Hematopoietic multipotent progenitor cell treated with erythropoietin and hydrocortisone succinate and interleukin-3 and kit ligand, for 15 days (in vitro differentiated cells): ENCODE data around the gene RCOR2.

Source experiments
- DNase-seq: peaks from one replicate; pipeline ENCODE4 v3.0.0-alpha.2; 2015; ENCODE audit warnings: low spot score

RCOR2 gene

DNA sequence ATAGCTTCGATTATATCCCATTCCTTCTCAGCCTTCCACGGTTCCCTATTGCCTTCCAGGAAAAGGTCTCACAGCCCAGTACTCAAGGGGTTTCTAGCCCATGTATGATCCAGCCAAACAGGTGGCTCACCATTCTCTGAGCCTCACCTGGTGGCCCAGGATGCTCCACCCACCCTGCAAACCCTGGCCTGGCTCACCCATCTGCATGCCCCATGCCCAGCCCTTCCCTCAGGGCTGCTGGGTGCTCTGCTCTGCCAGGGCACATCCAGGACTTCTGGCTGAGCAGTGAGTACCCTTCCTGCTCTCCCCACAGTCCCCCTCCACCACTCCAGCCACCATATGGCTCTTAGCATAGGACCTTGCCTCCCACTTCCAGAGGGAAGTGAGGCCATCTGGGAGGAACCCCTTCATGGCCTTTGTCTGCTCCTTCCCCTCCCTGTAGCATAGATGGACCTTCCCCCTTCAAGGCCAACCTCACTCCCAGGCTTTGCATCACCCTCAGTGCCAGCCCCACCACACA lies 5.8 kb upstream of the RCOR2 start:
- DNase-seq: no peak

DNA sequence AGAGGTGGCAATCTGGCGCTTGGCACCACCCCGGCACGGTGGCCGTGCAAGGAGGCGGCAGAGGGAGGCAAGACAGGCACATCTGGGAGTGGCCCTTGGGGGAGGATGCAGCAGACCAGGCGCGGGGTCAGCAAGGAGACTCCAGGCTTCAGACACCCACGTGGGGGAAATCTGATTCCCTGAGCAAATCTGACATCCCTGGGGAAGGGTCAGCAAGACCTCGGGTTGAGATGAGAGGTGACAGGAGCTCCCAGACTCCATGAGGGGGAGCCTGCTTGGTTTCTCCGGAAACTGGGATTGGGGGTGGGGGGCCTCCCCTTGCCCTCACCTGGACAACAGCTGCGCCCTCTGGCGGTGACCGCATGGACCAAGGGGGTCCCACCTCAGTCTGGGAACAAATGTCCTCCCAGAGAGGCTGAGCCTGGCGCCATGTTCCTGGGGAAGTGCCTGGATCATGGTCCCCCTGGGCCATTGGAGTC lies 4.0 kb upstream of the RCOR2 start:
- DNase-seq: no peak

GRCh38 chr11:63920126-63920938 lies 3.4 kb upstream of the RCOR2 start:
- DNase-seq: no peak

GRCh38 chr11:63919267-63920125 lies 2.5 kb upstream of the RCOR2 start:
- DNase-seq: no peak

DNA sequence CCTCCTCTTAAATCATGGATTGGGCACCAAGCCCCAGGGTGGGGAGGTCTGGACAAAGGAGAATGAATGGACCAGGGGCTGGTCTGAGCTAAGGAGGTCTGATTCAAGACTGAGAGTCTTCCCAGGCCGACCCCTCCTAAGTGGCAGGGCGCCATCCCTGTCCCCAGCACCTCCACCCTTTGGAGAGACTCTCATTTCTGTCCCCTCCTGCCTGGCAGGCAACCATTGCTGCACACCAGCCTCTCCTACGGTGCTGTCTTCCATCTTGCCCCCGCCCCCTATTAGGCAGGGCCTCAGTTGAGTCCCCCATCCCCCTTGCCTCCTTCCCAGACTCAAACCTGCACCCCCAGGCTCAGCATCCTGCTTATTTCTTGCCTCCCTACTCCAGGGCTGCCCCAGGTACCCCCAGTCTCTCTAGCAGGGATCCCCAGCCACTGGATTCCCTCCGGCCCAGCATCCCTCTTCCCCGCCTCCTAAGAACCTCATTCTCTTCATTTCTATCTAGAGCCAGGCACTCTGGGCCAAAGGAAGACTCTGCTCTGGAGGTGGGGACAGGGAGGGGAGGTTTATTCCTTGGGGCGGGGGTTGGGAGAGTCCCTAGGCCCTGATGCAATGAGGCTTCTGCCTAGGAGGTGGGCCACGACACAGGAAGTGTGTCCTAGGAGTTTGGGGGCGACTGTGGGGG lies 1.7 kb upstream of the RCOR2 start:
- no peak for DNase-seq

GRCh38 chr11:63917692-63918506 lies 935 bp upstream of the RCOR2 start:
- DNase-seq: no peak

- no peak for DNase-seq
Observed at GRCh38 chr11:63915961-63916836, 765 bp downstream of the RCOR2 start.

DNA sequence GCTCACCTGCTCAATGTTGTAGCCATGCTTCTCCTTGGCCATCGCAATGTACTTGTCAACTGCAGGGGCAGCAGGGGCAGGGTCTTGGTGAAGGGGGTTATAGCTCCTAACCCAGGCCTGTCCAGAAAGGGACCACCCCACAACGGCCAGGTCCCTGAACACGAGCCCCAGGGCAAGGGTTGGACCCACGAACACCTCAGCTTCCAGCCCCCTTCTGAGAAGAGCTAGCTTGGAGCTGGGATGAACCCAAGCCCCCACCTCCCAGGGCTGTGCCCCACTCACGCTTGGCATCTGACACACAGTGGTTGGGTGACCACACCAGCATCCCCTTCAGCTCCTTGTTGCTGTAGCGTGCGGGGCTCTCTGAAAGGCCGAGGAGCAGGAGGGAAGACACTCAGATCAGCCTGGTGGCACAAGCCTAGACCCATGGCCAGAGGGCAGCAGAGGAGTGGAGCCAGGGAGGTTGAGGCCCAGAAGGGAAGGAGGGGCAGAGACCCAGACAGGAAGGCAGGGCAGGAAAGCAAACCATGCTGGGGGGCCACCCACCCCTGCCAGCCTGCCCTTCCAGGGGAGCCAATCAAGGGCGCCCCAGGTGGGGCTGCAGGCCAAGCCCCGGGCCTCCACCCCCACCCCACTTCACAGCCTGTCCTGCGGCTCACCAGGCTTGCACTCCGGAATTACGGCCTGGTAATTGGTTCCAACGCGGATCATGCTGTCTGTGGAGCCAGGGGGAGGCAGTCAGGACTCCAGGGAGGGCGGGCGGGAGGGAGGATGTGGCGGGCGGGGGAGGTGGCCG lies 1.9 kb downstream of the RCOR2 start:
- no peak for DNase-seq

- DNase-seq: no peak
Observed at GRCh38 chr11:63913866-63914830, 2.8 kb downstream of the RCOR2 start.

DNA sequence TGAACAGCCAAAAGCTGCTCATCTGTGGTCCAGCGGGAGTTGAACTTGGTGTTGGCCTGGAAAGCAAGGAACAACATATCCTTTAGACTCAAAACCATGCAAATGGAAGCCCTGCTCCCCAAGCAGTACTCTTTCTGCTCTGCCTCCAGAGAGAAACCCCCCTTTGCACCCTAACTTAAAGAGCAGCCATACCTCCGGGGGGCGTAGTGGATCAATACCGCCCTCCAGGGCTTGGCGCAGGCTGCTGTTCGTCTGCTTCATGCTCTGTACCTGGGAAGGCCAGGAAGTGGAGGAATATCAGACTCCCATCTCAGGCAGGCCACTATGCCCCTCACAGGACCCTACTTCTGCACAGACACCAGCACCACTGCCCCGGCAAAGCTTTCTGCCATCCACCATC lies 4.3 kb downstream of the RCOR2 start:
- DNase-seq: no peak

DNA sequence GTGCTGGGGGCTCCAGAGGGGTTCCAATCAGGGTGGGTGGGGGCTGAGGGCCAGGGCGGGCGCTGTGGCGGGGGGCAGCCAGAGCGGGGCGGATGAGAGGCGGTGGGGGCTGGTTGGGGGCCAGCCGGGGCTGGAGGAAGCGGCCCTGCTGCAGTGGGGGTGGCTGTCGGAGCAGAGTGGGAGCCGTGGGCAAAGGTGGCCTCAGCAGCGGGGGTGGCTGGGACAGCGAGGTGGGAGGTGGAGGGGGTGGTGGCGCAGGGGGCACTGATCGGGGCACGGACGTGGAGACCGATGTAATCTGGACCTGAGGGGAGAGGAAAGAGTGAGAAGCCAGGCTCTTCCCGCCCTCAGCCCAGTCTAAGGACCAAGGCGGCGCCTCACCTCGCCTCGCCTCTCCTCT lies 5.1 kb downstream of the RCOR2 start:
- DNase-seq: no peak

DNA sequence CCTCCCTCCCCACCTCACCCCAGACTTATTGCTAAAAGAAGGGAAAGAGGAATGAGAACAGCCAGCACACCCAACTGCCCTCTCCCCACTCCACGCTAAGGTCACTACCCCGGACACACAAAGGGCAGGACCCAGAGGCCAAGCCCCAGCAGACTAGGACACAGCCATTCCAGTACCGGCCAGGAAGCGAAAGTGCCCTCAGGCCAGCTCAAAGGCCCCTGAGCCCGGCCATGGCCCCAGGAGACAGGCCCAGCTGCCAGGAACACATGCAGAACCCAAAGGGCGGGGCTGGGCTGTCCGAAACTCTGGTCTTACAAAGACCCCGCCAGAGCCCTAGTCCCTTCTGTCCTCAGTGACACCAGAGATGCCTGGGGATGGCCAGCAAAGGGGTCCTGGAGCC lies 5.5 kb downstream of the RCOR2 start:
- no peak for DNase-seq

DNA sequence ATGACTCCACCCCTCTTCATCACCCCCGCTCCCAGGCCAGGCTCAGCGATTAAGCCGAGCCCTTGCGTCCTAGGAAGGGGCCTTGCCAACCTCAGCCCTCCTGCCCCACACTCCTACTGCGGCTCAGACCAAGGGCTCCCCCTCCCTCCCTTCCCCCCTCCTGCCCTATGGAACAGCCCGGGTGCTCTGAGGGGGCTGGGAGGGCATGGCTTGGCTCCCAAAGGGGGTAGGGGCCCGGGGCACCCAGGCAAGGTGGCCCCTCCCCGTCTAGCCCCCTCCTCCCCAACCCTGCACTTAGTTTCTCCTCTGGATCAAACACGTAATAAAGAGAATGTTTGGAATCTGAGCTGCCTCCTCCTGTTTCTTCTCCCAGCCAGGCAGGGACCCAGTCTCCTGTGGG lies 6.3 kb downstream of the RCOR2 start:
- DNase-seq: no peak

DNA sequence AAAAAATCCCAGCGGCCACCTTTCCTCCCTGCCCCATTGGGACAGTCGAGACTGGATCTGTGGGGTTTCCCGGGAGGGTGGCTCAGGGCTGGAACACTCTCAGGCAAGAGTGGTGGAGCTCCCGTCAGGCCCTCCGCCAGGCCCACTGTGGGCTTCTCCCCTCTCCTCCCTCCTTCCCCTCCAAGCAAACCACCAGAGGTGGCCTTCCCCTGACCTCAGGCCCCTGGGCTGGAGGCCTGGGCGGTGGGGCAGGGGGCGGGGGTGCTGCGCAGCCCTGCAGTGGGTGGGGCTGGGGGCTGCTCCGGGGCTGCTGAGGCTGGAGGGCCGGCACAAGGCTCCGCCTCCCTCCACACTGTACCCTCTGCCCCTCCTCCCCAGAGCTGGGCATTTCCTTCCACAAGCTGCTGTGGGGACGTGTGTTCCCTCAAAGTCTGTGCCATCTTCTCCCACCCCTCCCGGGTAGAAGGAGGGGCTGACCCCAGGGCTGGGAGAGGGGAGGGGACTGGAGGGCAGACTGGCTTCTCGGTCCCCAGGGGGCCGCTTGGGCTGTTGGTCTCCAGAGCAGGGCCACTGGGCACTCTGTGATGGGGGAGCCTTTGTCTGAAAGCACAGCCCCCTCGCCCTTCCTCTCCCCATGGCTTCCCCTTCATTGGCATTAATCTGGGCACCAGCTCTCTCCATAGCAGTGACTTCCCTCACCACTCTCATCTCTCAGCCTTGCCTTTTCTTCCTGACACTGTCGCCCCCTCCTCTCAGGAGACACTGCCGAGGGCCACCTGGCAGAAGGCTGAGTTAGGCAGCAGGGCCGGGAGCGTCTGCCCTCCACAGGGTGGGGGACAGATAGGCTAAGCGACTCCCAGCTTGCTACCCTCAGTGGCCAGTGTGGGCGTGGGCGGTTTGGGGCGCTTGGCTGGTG lies 7.1 kb downstream of the RCOR2 start:
- no peak for DNase-seq

- DNase-seq: no peak
Observed at GRCh38 chr11:63908631-63909401, 8.1 kb downstream of the RCOR2 start.

GRCh38 chr11:63907808-63908530 lies 9.0 kb downstream of the RCOR2 start:
- no peak for DNase-seq
